CD14-positive monocyte (primary cell): ENCODE results near the gene CD28. TPM values are rescaled to one million over a fixed set of nuclear protein-coding genes. Genes with fewer than 3 reads are reported as not detected.

Experiments
- DNase-seq, 3 donors: peaks; one replicate each; pipeline ENCODE4 v3.0.0-alpha.2; 2011 to 2022
- H2AFZ ChIP-seq: 2 replicates; pipeline ENCODE4 v1.6.0; 2012; ENCODE audit warnings: mild to moderate bottlenecking, low read depth, low read length, inconsistent platforms; ENCODE audit not compliant: insufficient read depth, poor library complexity, severe bottlenecking
- H3K27ac ChIP-seq, 2 donors: 1 replicate in 1 of 2; 2 replicates in 1 of 2; pipeline ENCODE4 v1.5.1; 2012 to 2013; ENCODE audit warnings: low read length in 2 of 2, control low read depth in 1 of 2, inconsistent platforms in 1 of 2, low read depth in 1 of 2, mild to moderate bottlenecking in 1 of 2
- H3K27me3 ChIP-seq, 2 donors: one replicate each; pipeline versions ENCODE4 v1.6.0 to v1.6.1; 2011 to 2013; ENCODE audit warnings: low read length in 2 of 2; ENCODE audit not compliant: control insufficient read depth in 2 of 2, insufficient read depth in 2 of 2
- H3K36me3 ChIP-seq, 2 donors: replicated peaks in 1 of 2; 1 replicate in 1 of 2; 2 replicates in 1 of 2; pipeline versions ENCODE4 v1.5.1 to v1.6.1; 2012 to 2013; ENCODE audit warnings: low read length in 2 of 2, control low read depth in 1 of 2, inconsistent platforms in 1 of 2, mild to moderate bottlenecking in 1 of 2; ENCODE audit not compliant: insufficient read depth in 2 of 2, control insufficient read depth in 1 of 2
- H3K4me1 ChIP-seq, 2 donors: 1 replicate in 1 of 2; 2 replicates in 1 of 2; pipeline versions ENCODE4 v1.5.1 to v1.6.1; 2012 to 2013; ENCODE audit warnings: low read length in 2 of 2, control low read depth in 1 of 2, inconsistent platforms in 1 of 2, mild to moderate bottlenecking in 1 of 2, moderate library complexity in 1 of 2; ENCODE audit not compliant: insufficient read depth in 2 of 2, control insufficient read depth in 1 of 2
- H3K4me2 ChIP-seq: replicated peaks from 2 replicates; pipeline ENCODE3; 2012; ENCODE audit warnings: low read length, moderate library complexity, mild to moderate bottlenecking; ENCODE audit not compliant: poor library complexity, severe bottlenecking; ENCODE audit errors: extremely low read depth
- H3K4me3 ChIP-seq, 3 experiments: fragments of 200-600 bp in 1 of 3; sonication (generic) in 1 of 3; replicated peaks in 1 of 3; 1 replicate in 2 of 3; 2 replicates in 1 of 3; pipeline ENCODE4 v1.5.1; 2011 to 2013; ENCODE audit warnings: low read length in 3 of 3, mild to moderate bottlenecking in 3 of 3, control low read depth in 2 of 3, low read depth in 2 of 3, inconsistent platforms in 1 of 3, moderate library complexity in 1 of 3
- H3K79me2 ChIP-seq: 2 replicates; pipeline ENCODE4 v1.6.0; 2012; ENCODE audit warnings: mild to moderate bottlenecking, control low read depth, inconsistent platforms, low read length, moderate library complexity; ENCODE audit not compliant: insufficient read depth
- H3K9ac ChIP-seq: 2 replicates; pipeline ENCODE4 v1.6.0; 2017; ENCODE audit warnings: low read length, mild to moderate bottlenecking; ENCODE audit not compliant: insufficient read depth, poor library complexity, severe bottlenecking
- H3K9me3 ChIP-seq, 2 donors: replicated peaks in 1 of 2; 1 replicate in 1 of 2; 2 replicates in 1 of 2; pipeline versions ENCODE4 v1.5.1 to v1.6.1; 2012 to 2013; ENCODE audit warnings: low read length in 2 of 2, control low read depth in 1 of 2; ENCODE audit not compliant: control insufficient read depth in 1 of 2, insufficient read depth in 1 of 2
- H4K20me1 ChIP-seq: 2 replicates; pipeline ENCODE4 v1.6.0; 2012; ENCODE audit warnings: mild to moderate bottlenecking, low read length, control low read depth, moderate library complexity; ENCODE audit not compliant: insufficient read depth
- H3K27ac Mint-ChIP-seq, 7 donors: one replicate each; pipeline ENCODE4 v1.8.0; 2020; ENCODE audit warnings: mild to moderate bottlenecking in 7 of 7, mixed read lengths in 7 of 7, moderate library complexity in 6 of 7, inconsistent platforms in 2 of 7
- H3K27me3 Mint-ChIP-seq, 3 donors: one replicate each; pipeline ENCODE4 v1.8.0; 2021 to 2022; ENCODE audit warnings: low read depth in 3 of 3, mild to moderate bottlenecking in 3 of 3, mixed read lengths in 3 of 3, moderate library complexity in 3 of 3, inconsistent platforms in 1 of 3
- H3K36me3 Mint-ChIP-seq, 2 donors: one replicate each; pipeline ENCODE4 v1.8.0; 2020; ENCODE audit warnings: mixed read lengths in 2 of 2, inconsistent platforms in 1 of 2, mild to moderate bottlenecking in 1 of 2
- H3K4me1 Mint-ChIP-seq: one replicate; pipeline ENCODE4 v1.8.0; 2020; ENCODE audit warnings: mild to moderate bottlenecking, mixed read lengths
- H3K4me3 Mint-ChIP-seq, 2 donors: one replicate each; pipeline ENCODE4 v1.8.0; 2020; ENCODE audit warnings: mild to moderate bottlenecking in 2 of 2, mixed read lengths in 2 of 2, moderate library complexity in 1 of 2
- H3K9me3 Mint-ChIP-seq, 7 donors: one replicate each; pipeline ENCODE4 v1.8.0; 2020 to 2022; ENCODE audit warnings: mixed read lengths in 7 of 7, mild to moderate bottlenecking in 6 of 7, moderate library complexity in 6 of 7, inconsistent platforms in 2 of 7
- CTCF ChIP-seq: fragments of 200-600 bp; IDR thresholded peaks from one replicate; pipeline ENCODE4 v1.8.0; 2022; ENCODE audit warnings: antibody characterized with exemption, mild to moderate bottlenecking
- WGBS: methylation state at CpG from one replicate; pipeline ENCODE4 v1.1.5; 2013; ENCODE audit warnings: missing lambda C conversion rate; ENCODE audit not compliant: insufficient coverage; 5-methylcytosine and 5-hydroxymethylcytosine counted together
- intact Hi-C, 2 donors: fragments of 100-400 bp; cut with micrococcal nuclease; formaldehyde crosslinking; loops; one replicate each; pipeline versions ENCODE4 v1.15.0 to v1.15.1; 2023
- polyA plus RNA-seq, 3 donors: library from polyadenylated mRNA; depleted of rRNA in 1 of 3; unstranded in 2 of 3; stranded (reverse) in 1 of 3; fragments of 300-500 nt in 2 of 3; fragments of >200 nt in 1 of 3; fragmentation: Illumina TruSeq in 2 of 3; gene quantifications; 1 replicate in 2 of 3; 2 replicates in 1 of 3; pipeline ENCODE4 v1.2.3, GENCODE V29; 2012 to 2021
- small RNA-seq: library from RNA; depleted of rRNA; stranded (forward); fragments of <200 nt; gene quantifications from one replicate; pipeline ENCODE3, GENCODE V24; 2012; ENCODE audit warnings: low read depth; ENCODE audit not compliant: insufficient read length

CD28 gene
- polyA plus RNA-seq, 3 donors: 0.09 to 0.21 TPM; not detected in 1

- Histone ChIP-seq H3K4me1 (peaks cover 29 to 31% of the 10 kb centered on the region in 2 donors), H2AFZ (no peak overlapping the region), H3K27me3 (no peaks in the 10 kb centered on the region), H3K9ac (no peak overlapping the region), H3K27ac (peak overlapping the region in 1 of 2 donors; percentile 77), H3K4me2 (peak overlapping the region; percentile 27), H3K9me3 (no peaks in the 10 kb centered on the region), H3K79me2 (no peaks in the 10 kb centered on the region), H4K20me1 (no peaks in the 10 kb centered on the region), H3K36me3 (no peaks in the 10 kb centered on the region), H3K4me3 (peak overlapping the region in 1 of 3 experiments; percentile 32)
- H3K36me3 Mint-ChIP-seq: no peaks in the 10 kb centered on the region
- no CpG with 5 or more reads among the region's 2 CpGs for WGBS
- H3K27me3 Mint-ChIP-seq: peaks cover 0 to 8% (median 3%) of the 10 kb centered on the region in 3 donors
- peak; percentile 74 to 84 (median 79) for DNase-seq
- H3K9me3 Mint-ChIP-seq: peaks cover 0 to 5% (median 0%) of the 10 kb centered on the region in 7 donors
- H3K27ac Mint-ChIP-seq: peak overlapping the region; percentile 78 to 92 (median 87)
- peaks cover 40% of the 10 kb centered on the region for H3K4me1 Mint-ChIP-seq
- intact Hi-C loops: no loop called here
- peak overlapping the region in 1 of 2 donors; percentile 37 for H3K4me3 Mint-ChIP-seq
- no peak for TF ChIP-seq CTCF
These were observed 81.5 kb downstream of the CD28 start for GRCh38 chr2:203787979-203788378.

Small RNA genes lying within 50 kb of the gene (small RNA-seq; reads per million reads assigned to genes)
- gene AC125238.1 (not detected), gene RNU6-474P (not detected)

Other genes starting within 250 kb of the CD28 start
- 1 to 10 TPM; 3.8 to 5.1 (median 4.5) TPM for gene RAPH1, start 171.3 kb upstream of the CD28 start, polyA plus RNA-seq
- under 1 TPM in 1 of 3 donors, not detected in 2; 0.08 TPM for gene CTLA4, start 161.1 kb downstream of the CD28 start, polyA plus RNA-seq
- gene ICOS, start 230.1 kb downstream of the CD28 start, polyA plus RNA-seq: under 1 TPM in 2 of 3 donors, not detected in 1; 0.03 to 0.13 TPM